ENCODE results near the gene SELENOS.

SELENOS gene

DNA sequence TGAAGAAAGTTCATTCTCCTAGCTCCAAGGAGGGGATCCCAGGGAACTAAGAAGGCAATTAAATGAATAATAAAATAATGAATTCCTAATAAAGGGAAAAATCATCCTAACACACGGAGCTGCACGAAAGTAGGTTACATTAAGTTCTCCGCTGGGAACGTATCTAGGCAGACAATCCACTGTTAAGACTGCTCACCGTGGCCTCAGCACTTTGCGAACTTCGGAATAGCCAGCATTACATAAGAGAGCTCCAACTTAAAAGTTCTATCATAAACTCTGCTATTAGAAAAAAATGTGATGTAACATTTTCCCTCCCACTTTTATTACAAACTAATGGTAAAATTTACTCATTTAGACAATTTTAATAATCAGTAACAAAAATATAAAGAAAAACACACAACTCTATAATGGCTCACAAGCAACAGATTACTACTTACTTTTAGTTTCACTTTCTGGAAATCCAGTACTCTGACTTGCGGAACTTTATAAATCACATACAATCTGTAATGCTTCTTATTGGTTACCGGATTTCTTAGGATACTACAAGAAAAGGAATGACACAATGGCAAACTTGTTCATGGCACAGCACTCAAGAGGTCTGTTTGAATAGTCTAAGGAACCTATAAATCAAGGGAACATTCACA lies 9.3 kb upstream of the SELENOS start:
- no peak for DNase-seq
- no peak overlapping the region for H3K4me3 ChIP-seq (ENCODE audit: low read depth, low read length)
- no peaks in the 10 kb centered on the region for H3K4me1 ChIP-seq
- TF ChIP-seq CTCF (IDR thresholded peaks at IDR 0.05; ENCODE audit: low read depth, low read length), result no peak
- peaks cover 81% of the 10 kb centered on the region for H3K36me3 ChIP-seq
- no peaks in the 10 kb centered on the region for H3K27me3 ChIP-seq
- H3K9me3 ChIP-seq, result no peaks in the 10 kb centered on the region

GRCh38 chr15:101283931-101284330 lies 6.6 kb upstream of the SELENOS start:
- Histone ChIP-seq H3K27me3 (no peaks in the 10 kb centered on the region), H3K4me1 (no peaks in the 10 kb centered on the region), H3K9me3 (no peaks in the 10 kb centered on the region), H3K4me3 (ENCODE audit: low read depth, low read length) (no peak overlapping the region), H3K36me3 (peaks cover 84% of the 10 kb centered on the region)
- TF ChIP-seq CTCF (IDR thresholded peaks at IDR 0.05; ENCODE audit: low read depth, low read length), result no peak
- DNase-seq, result no peak

DNA sequence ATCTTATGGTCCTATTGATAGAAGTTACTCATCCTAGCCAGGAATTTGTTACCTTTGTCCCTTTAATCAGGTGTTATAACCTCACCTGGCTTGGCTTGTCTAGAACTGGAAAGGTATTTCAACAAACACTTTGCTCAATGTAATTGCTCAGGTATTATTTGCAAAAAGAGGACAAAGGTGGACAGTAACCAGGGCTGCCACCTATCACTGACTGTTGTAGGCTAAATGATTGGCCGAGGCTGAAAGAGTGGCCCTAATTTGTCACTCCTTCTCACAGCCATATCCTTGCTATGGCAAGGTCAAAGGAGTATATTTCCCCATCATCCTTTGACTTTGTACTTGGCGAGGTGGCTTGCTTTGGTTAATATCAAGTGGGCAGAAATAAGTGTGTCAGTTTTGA lies 2.7 kb upstream of the SELENOS start:
- TF ChIP-seq CTCF (IDR thresholded peaks at IDR 0.05; ENCODE audit: low read depth, low read length), result no peak
- H3K9me3 ChIP-seq, result no peaks in the 10 kb centered on the region
- peaks cover 3% of the 10 kb centered on the region; the same call in 1 of the 2 replicates for H3K4me1 ChIP-seq
- H3K27me3 ChIP-seq, result no peaks in the 10 kb centered on the region
- no peak for DNase-seq
- peaks cover 48% of the 10 kb centered on the region for H3K36me3 ChIP-seq
- no peak overlapping the region for H3K4me3 ChIP-seq (ENCODE audit: low read depth, low read length)

DNA sequence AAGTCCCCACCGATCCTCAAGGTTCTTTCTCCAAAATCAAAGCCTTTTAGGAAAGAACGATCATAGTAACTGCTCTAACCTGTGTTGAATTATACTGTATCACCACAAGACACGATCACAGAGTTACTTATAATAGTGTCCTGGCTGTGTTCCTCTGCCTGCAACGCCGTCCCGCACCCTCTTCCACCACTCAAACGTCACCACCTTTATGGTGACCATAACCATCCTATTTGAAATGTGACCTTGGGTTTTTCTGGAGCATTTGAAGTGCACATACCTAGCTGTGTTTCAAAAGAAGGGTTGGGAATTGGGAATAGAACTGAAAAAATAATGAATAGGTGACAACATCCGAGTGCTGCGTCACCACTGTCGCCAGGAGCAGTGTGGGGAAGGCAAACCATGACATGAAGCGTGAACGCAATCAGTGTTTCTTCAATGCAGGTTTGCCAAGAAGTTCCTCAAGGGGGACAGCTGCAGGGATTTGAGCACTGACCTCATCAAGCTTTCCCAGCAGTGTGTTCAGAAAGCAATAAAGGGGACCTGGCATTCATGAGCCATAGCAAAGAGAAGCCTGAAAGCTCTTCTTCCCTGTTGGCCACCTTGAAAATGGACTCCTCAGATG lies 769 bp upstream of the SELENOS start:
- DNase-seq, result no peak
- no peaks in the 10 kb centered on the region for H3K9me3 ChIP-seq
- peak overlapping the region; percentile 44 for H3K4me3 ChIP-seq (ENCODE audit: low read depth, low read length)
- H3K4me1 ChIP-seq, result peaks cover 3% of the 10 kb centered on the region
- H3K36me3 ChIP-seq, result peaks cover 50% of the 10 kb centered on the region
- H3K27me3 ChIP-seq, result no peaks in the 10 kb centered on the region
- TF ChIP-seq CTCF (IDR thresholded peaks at IDR 0.05; ENCODE audit: low read depth, low read length), result no peak

DNA sequence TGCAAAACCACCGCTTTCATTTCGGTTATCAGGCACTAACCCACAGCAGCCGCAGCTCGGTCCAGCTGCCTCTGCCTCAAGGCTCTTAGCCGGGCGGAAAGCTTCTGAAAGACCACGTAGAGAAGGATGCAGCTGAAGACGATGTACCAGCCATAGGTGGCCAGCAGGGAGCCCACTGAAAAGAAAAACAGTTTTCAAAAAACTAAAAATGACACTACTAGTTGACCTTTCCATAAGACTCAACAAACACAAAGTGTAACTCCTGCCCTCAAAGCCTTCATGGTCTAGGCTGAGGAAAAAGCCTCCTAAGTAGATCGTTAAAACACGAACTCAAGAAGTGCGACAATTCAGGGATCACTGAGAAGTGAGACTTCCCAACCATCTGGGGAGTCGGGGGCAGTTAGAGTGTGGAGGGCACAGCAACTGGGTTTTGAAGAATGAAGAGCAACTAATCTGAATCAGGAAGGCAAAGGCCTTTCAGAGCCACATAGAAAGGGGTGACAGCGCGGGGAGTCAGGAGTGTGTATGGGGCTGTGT lies 716 bp downstream of the SELENOS start:
- H3K4me3 ChIP-seq (ENCODE audit: low read depth, low read length), result peak overlapping the region; percentile 99
- TF ChIP-seq CTCF (IDR thresholded peaks at IDR 0.05; ENCODE audit: low read depth, low read length), result peak; percentile 52
- H3K9me3 ChIP-seq, result no peaks in the 10 kb centered on the region
- peak; percentile 56 for DNase-seq
- H3K27me3 ChIP-seq, result no peaks in the 10 kb centered on the region
- H3K36me3 ChIP-seq, result peaks cover 50% of the 10 kb centered on the region
- peaks cover 8% of the 10 kb centered on the region for H3K4me1 ChIP-seq

GRCh38 chr15:101275018-101275417 lies 2.3 kb downstream of the SELENOS start:
- no peak for TF ChIP-seq CTCF (IDR thresholded peaks at IDR 0.05; ENCODE audit: low read depth, low read length)
- DNase-seq, result no peak
- peaks cover 8% of the 10 kb centered on the region for H3K4me1 ChIP-seq
- no peaks in the 10 kb centered on the region for H3K27me3 ChIP-seq
- no peaks in the 10 kb centered on the region for H3K9me3 ChIP-seq
- H3K36me3 ChIP-seq, result peaks cover 51% of the 10 kb centered on the region
- H3K4me3 ChIP-seq (ENCODE audit: low read depth, low read length), result no peak overlapping the region
